C4-2B (cell line): Measurements from ENCODE around the gene ANKRD11.
"Not testable (repeated sequence)": the region's sequence is repeated elsewhere in the genome, so short reads cannot be mapped to it uniquely, and the experiment has no call there.

Experiments used
- H3K27ac ChIP-seq: fragments of 450-650 bp; 2 replicates; pipeline ENCODE4 v1.5.1; 2017
- CTCF ChIP-seq: fragments of 450-650 bp; conservative IDR thresholded peaks from 2 replicates; pipeline ENCODE4 v1.5.1; 2017; ENCODE audit warnings: mild to moderate bottlenecking
- ZFX ChIP-seq: fragments of 450-650 bp; IDR thresholded peaks from 2 replicates; pipeline ENCODE4 v1.6.1; 2017

Gene ANKRD11

GRCh38 chr16:89304181-89304851, 186.0 kb downstream of the ANKRD11 start:
- TF ChIP-seq ZFX (no peak), CTCF (no peak)
- no peak overlapping the region for H3K27ac ChIP-seq

- TF ChIP-seq ZFX (no peak), CTCF (no peak)
Observed at GRCh38 chr16:89303617-89304016, 186.7 kb downstream of the ANKRD11 start.

GRCh38 chr16:89300976-89301360, 189.4 kb downstream of the ANKRD11 start:
- no peak for TF ChIP-seq CTCF
- no peak for TF ChIP-seq ZFX
- H3K27ac ChIP-seq, result peak overlapping the region; percentile 75

More at GRCh38 chr16:89303617-89304016, 186.7 kb downstream of the ANKRD11 start:
- no peak overlapping the region; the same call in 1 of the 2 replicates for H3K27ac ChIP-seq

- H3K27ac ChIP-seq, result peak overlapping the region; percentile 75
- TF ChIP-seq ZFX (no peak), CTCF (no peak; the same call in 1 of the 2 replicates)
Observed at GRCh38 chr16:89300311-89300975, 189.9 kb downstream of the ANKRD11 start.

GRCh38 chr16:89299357-89300111, 190.8 kb downstream of the ANKRD11 start:
- H3K27ac ChIP-seq, result not testable (repeated sequence)

GRCh38 chr16:89298623-89299225, 191.6 kb downstream of the ANKRD11 start:
- TF ChIP-seq ZFX, result no peak
- no peak for TF ChIP-seq CTCF
- no peak overlapping the region for H3K27ac ChIP-seq

- H3K27ac ChIP-seq, result no peak overlapping the region
- no peak for TF ChIP-seq ZFX
- no peak for TF ChIP-seq CTCF
Observed at GRCh38 chr16:89297910-89298545, 192.3 kb downstream of the ANKRD11 start.
